Sciatic nerve (tissue), 2 donors: ENCODE measurements around the gene FDX1. TPM values are rescaled to one million over a fixed set of nuclear protein-coding genes. Genes with fewer than 3 reads are reported as not detected.
A peak's percentile ranks its signal among the peaks of the same experiment; 100 is the strongest.

Source experiments
- ATAC-seq: fragments of 200-7000 bp; cut with Tn5 transposase; one replicate; pipeline ENCODE4 v1.9.1; 2020; ENCODE audit warnings: mild to moderate bottlenecking, moderate library complexity
- DNase-seq: peaks from one replicate; pipeline ENCODE4 v3.0.0-alpha.2; 2020; ENCODE audit warnings: low spot score
- intact Hi-C: fragments of 100-400 bp; cut with DNase I; formaldehyde crosslinking; loops from one replicate; pipeline ENCODE4 v1.14.2; 2022
- total RNA-seq: library from RNA; stranded (reverse); fragmentation: NEBNext Ultra II Directional; extraction: Animal tissue kit (Norgen Biotek cat#: 25700); gene quantifications from one replicate; pipeline ENCODE4 v1.2.1, GENCODE V29; 2021
- donor health status: DM: no; HTN: no; CAD: no.
- donor health status: DM: no; HTN: no; CAD: no.

Gene FDX1
- total RNA-seq, 1 donor from 2014 or later: 10.5 TPM

DNA sequence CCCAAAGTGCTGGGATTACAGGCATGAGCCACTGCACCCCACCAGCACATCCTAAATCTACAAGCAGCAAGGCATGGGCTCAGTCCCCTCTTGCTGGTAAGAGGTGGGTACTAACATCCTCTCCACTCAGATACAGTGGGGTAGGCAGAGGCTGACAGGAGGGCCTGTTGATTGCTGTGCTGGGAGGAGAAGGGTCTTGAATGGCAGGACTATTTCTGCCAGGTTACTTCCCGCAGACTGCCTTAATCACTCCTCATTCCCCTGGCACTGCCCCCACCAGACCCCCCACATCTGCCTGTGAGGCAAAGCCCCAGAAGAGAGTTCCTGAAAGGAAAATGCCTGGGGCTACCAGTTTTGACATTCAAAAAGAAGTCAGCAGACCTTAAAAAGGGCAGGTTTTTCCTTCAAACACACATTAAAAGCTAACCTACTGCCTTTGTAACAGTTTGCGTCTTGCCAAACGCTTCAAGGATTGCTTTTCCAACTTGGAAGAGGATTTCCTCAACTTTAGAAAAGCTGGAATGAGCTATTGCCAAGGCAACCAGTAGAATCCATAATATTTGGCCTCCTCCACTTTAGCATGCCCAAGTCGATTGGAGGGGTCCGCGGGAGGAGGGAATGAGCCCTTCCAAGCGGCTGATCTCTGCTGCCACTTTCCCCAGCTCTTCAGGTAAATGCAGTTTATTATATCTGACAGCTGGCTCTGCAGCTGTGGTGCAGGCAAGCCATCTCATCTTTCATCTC lies 62.0 kb downstream of the FDX1 start:
- DNase-seq: no peak

GRCh38 chr11:110492321-110492685 lies 62.6 kb downstream of the FDX1 start:
- intact Hi-C loops: no loop called here
- ATAC-seq (no peak), DNase-seq (no peak)

More for the DNA sequence above, 62.0 kb downstream of the FDX1 start:
- intact Hi-C loops: no loop called here
- ATAC-seq: peak; percentile 48

- intact Hi-C loops: no loop called here
- ATAC-seq (no peak), DNase-seq (no peak)
Measured at GRCh38 chr11:110493346-110493745, 63.6 kb downstream of the FDX1 start.

DNA sequence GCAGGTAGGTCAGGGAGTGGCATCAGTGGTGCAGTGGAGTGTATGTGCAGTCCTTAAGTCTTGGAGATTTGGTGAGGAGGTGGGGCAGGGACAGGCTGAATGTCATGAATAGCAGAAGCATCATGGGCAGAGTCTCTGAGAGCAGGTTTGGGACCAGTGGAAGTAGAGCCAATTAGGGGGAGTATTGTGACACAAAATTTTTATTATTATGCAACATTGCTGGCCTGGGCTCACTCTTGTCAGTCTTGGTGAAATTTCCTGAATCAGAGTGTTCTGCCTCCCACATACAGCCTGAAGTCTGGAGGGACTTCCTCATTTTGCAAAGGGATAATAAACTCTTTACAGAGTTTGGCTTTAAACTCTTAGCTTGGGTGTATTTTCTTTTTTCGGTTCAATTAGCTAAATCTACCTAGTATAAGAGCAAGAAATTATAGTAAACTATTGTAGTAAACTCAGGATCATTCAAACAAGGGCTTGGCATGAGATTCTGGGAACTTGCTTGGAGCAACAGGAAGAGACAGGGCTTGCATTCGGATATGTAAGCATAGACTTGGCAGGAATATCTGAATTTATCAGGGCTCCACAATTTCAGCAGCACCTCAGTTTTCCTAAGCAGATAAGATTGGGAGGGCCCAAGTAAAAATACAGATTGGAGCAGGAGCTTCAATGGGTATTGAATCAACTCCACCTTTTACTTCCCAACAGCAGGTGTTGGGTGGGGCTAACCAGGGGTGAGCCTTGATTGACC lies 67.7 kb downstream of the FDX1 start:
- ATAC-seq (peak; percentile 97), DNase-seq (no peak)
- intact Hi-C loops: no loop called here

DNA sequence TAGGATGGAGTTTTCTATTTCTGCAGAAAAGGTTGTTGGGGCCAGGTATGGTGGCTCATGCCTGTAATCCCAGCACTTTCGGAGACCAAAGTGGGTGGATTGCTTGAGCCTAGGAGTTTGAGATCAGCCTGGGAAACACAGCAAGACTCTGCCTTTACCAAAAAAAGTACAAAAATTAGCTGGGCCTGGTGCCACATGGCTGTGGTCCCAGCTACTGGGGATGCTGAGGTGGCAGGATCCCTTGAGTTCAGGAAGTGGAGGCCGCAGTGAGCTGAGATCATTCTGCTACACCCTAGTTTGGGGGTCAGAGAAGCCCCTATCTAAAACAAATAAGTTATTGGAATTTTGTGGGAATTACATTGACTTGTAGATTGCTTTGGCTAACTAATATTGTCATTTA lies 71.7 kb downstream of the FDX1 start:
- no peak for DNase-seq
- no peak for ATAC-seq
- intact Hi-C loops: no loop called here

DNA sequence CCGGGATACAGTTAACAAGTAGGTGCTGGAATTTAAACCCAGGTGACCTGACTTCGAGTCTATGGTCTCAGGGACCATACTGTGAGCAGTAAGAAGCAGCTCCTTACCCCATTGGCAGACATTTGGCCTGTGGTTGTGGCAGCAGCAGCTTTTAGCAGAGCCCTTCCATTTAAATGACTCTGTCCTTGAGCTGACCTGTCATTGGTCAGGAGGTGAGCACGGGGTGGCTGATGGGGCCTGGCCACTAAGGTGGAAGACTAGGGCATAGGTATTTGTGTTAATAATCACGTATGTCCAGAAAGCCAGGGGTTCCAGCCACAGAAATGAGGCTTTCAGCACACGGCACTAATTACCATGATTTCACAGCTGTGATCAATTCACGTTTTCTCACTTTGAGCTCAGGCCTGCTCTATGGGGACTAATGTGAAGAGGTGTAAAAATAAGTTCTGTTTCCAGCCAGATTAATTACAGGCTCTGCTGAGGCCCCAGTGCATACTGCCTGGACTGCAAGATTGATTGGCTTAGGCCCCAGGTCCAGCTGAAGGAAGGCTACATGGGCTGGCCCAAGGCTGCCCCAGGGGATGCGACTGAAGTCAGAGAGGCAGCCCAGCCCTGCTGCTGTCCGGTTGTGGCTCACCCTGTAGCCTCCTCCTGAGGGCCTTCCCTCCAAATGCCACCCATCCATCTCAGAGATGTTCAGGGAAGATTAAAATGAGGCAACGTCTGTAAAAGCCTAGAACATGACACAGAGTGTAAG lies 76.0 kb downstream of the FDX1 start:
- DNase-seq: no peak
- peak; percentile 78 for ATAC-seq
- intact Hi-C loops: no loop called here

- intact Hi-C loops: no loop called here
- DNase-seq: no peak
- no peak for ATAC-seq
Measured at GRCh38 chr11:110507328-110507727, 77.6 kb downstream of the FDX1 start.

- intact Hi-C loops: no loop called here
- no peak for ATAC-seq
- DNase-seq: no peak
Measured at GRCh38 chr11:110508786-110509185, 79.0 kb downstream of the FDX1 start.

GRCh38 chr11:110509472-110509871 lies 79.7 kb downstream of the FDX1 start:
- intact Hi-C loops: no loop called here
- ATAC-seq: no peak
- no peak for DNase-seq

DNA sequence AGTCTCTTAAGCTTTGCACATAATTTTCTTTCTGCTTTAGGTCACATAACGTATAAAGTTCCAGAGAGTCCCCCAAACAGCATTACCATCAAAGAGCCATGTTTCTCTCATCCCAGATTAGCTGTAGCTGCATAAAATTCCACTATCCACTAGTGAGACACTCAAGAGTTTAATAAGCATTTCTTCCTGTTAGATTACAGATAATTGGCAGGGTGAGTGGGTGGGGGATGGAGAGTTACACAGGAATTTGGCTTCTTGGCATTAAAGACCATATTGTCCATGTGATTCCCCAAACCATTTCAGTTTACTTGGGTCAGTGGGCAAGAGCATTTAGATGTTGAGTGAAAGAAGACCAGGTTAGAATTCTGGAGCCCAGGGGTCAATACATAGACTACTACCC lies 82.3 kb downstream of the FDX1 start:
- intact Hi-C loops: no loop called here
- no peak for ATAC-seq
- no peak for DNase-seq

DNA sequence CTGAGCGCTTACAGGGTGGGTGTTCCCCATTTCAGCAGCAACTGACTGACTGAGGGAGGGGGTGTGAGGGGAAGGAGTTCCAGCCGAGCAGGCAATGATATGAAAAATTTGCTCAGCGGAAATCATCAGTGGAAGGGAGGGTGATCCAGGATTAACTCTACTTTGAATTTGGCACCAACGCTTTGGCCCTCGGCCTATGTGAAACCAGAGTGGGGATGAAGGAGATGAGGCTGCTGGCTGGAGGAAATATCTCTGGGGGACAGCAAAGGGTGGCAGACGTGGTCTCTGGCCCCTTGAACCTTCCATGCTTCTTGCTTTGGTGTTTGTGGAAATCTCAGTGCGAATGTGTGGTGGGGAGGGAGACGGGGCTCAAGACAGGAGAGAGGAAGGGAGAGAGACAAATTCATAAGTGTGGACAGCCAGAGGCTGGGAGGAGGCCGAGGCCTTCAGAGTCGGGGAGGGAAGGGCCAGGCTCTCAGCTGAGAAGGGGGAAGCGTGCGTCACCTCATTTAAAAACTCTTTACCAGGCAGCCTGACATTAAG lies 83.6 kb downstream of the FDX1 start:
- ATAC-seq: peak; percentile 70
- no peak for DNase-seq
- intact Hi-C loops: no loop called here

DNA sequence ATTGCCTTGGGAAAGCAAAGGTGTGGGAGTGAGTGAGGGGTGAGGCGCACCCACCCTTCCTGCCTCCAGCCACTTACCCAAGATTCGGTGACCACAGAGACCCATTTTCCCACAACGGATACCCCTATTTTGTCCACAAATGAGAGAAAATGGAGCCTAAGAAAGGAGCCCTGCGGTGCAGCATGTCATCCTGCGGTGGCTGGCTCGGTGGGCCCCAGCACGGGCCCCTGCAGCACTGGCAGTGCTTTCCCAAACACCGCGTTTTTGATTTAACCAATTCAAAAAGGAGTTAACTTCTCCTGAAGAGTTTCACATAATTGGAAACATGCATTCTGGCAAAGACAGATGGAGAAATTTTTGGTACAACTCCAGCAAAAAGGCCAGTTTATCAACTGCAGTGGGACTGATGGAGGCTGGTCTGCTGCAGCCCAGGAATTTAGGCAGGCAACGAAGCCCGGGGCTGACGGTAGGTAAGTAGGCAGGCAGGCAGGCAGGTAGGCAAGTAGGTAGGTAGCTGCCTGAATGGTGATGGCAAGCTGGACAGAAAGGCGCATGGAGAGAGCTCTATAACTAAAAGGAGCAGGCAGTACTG lies 84.2 kb downstream of the FDX1 start:
- intact Hi-C loops: no loop called here
- ATAC-seq (peak; percentile 13), DNase-seq (no peak)

Other genes starting within 250 kb of the FDX1 start
- gene RDX, start 133.3 kb upstream of the FDX1 start, total RNA-seq: 195 TPM